Measurements from ENCODE around the gene ASB1.

Gene ASB1

GRCh38 chr2:238424313-238424700 lies 2.4 kb upstream of the ASB1 start:
- no peak for DNase-seq (ENCODE audit: extremely low spot score)
- TF ChIP-seq SUZ12 (IDR thresholded peaks at IDR 0.05) (no peak), LEF1 (IDR thresholded peaks at IDR 0.05; ENCODE audit: borderline replicate concordance) (no peak)
- POLR2A ChIA-PET, result no interaction called here
- CTCF ChIA-PET, result no interaction called here

- TF ChIP-seq CTBP1 (IDR thresholded peaks at IDR 0.05; ENCODE audit: borderline replicate concordance) (no peak), FOXM1 (IDR thresholded peaks at IDR 0.05; ENCODE audit: borderline replicate concordance) (no peak), L3MBTL2 (conservative IDR thresholded peaks at IDR 0.05) (no peak), ARNT (IDR thresholded peaks at IDR 0.05) (no peak), SP1 (IDR thresholded peaks at IDR 0.05) (no peak), ELF4 (IDR thresholded peaks at IDR 0.05) (no peak), FOXA1 (IDR thresholded peaks at IDR 0.05) (no peak), TARDBP (IDR thresholded peaks at IDR 0.05) (no peak), BHLHE40 (IDR thresholded peaks at IDR 0.05; ENCODE audit: borderline replicate concordance) (no peak)
- DNase-seq (ENCODE audit: extremely low spot score), result no peak
- POLR2A ChIA-PET, result no interaction called here
- CTCF ChIA-PET, result no interaction called here
Observed at GRCh38 chr2:238425505-238425978, 1.2 kb upstream of the ASB1 start.

GRCh38 chr2:238425979-238426567 lies 654 bp upstream of the ASB1 start:
- ChIA-PET CTCF (no interaction called here), POLR2A (no interaction called here)
- DNase-seq (ENCODE audit: extremely low spot score), result peak; percentile 37
- TF ChIP-seq FOXK2 (IDR thresholded peaks at IDR 0.05), result no peak
- TF ChIP-seq L3MBTL2 (conservative IDR thresholded peaks at IDR 0.05), result 0 out of 2 replicates have a peak, but pooled peaks have one; percentile 45
- no peak for TF ChIP-seq LEF1 (IDR thresholded peaks at IDR 0.05; ENCODE audit: borderline replicate concordance)
- TF ChIP-seq PKNOX1 (IDR thresholded peaks at IDR 0.05), result peak; percentile 33; the same call in 1 of the 2 replicates
- no peak for TF ChIP-seq ARNT (IDR thresholded peaks at IDR 0.05)

GRCh38 chr2:238427435-238428162 lies 872 bp downstream of the ASB1 start:
- TF ChIP-seq FOXM1 (IDR thresholded peaks at IDR 0.05; ENCODE audit: borderline replicate concordance) (no peak), SP1 (IDR thresholded peaks at IDR 0.05) (no peak), HDGF (IDR thresholded peaks at IDR 0.05; ENCODE audit: borderline replicate concordance) (no peak), ARNT (IDR thresholded peaks at IDR 0.05) (no peak), FOXK2 (IDR thresholded peaks at IDR 0.05) (no peak), SUZ12 (IDR thresholded peaks at IDR 0.05) (no peak), ELF4 (IDR thresholded peaks at IDR 0.05) (no peak), CTBP1 (IDR thresholded peaks at IDR 0.05; ENCODE audit: borderline replicate concordance) (no peak), LEF1 (IDR thresholded peaks at IDR 0.05; ENCODE audit: borderline replicate concordance) (no peak), PKNOX1 (IDR thresholded peaks at IDR 0.05) (no peak), TARDBP (IDR thresholded peaks at IDR 0.05) (no peak), L3MBTL2 (conservative IDR thresholded peaks at IDR 0.05) (no peak), FOXA1 (IDR thresholded peaks at IDR 0.05) (no peak), ZNF384 (IDR thresholded peaks at IDR 0.05) (no peak), NFRKB (IDR thresholded peaks at IDR 0.05) (no peak), BHLHE40 (IDR thresholded peaks at IDR 0.05; ENCODE audit: borderline replicate concordance) (no peak)
- POLR2A ChIA-PET, result no interaction called here
- DNase-seq (ENCODE audit: extremely low spot score), result no peak
- CTCF ChIA-PET, result no interaction called here

GRCh38 chr2:238428866-238429265 lies 2.1 kb downstream of the ASB1 start:
- POLR2A ChIA-PET, result no interaction called here
- CTCF ChIA-PET, result no interaction called here
- TF ChIP-seq ZNF384 (IDR thresholded peaks at IDR 0.05) (no peak), SP1 (IDR thresholded peaks at IDR 0.05) (no peak), LEF1 (IDR thresholded peaks at IDR 0.05; ENCODE audit: borderline replicate concordance) (no peak)
- no peak for DNase-seq (ENCODE audit: extremely low spot score)

DNA sequence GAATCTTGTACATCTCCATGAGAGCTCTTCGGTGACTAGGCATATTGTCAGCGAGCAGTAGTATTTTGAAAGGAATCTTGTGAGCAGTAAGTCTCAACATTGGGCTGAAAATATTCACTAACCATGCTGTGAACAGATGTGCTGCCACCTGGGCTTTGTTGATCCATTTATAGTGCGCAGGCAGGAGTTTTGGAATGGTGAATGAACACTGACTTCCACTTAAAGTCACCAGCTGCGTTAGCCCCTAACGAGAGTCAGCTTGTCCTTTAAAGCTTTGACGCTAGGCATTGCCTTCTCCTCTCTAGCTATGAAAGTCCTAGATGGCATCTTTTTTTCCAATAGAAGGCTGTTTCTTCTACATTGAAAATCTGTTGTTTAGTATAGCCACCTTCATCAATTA lies 4.1 kb downstream of the ASB1 start:
- POLR2A ChIA-PET, result no interaction called here
- TF ChIP-seq PKNOX1 (IDR thresholded peaks at IDR 0.05) (no peak), SP1 (IDR thresholded peaks at IDR 0.05) (no peak), LEF1 (IDR thresholded peaks at IDR 0.05; ENCODE audit: borderline replicate concordance) (no peak), CTBP1 (IDR thresholded peaks at IDR 0.05; ENCODE audit: borderline replicate concordance) (no peak), TARDBP (IDR thresholded peaks at IDR 0.05) (no peak), ARNT (IDR thresholded peaks at IDR 0.05) (no peak), FOXA1 (IDR thresholded peaks at IDR 0.05) (no peak), FOXK2 (IDR thresholded peaks at IDR 0.05) (no peak), BHLHE40 (IDR thresholded peaks at IDR 0.05; ENCODE audit: borderline replicate concordance) (no peak), NFRKB (IDR thresholded peaks at IDR 0.05) (no peak), FOXM1 (IDR thresholded peaks at IDR 0.05; ENCODE audit: borderline replicate concordance) (no peak), ZNF384 (IDR thresholded peaks at IDR 0.05) (no peak), ELF4 (IDR thresholded peaks at IDR 0.05) (no peak)
- CTCF ChIA-PET, result no interaction called here
- DNase-seq (ENCODE audit: extremely low spot score), result no peak
